ENCODE measurements around the gene DNAJC7.
A peak's percentile ranks its signal among the peaks of the same experiment; 100 is the strongest.
"Not testable (repeated sequence)": the region's sequence is repeated elsewhere in the genome, so short reads cannot be mapped to it uniquely, and the experiment has no call there.

Gene DNAJC7

GRCh38 chr17:42040818-42041217, 23.6 kb upstream of the DNAJC7 start:
- DNase-seq = no peak

DNA sequence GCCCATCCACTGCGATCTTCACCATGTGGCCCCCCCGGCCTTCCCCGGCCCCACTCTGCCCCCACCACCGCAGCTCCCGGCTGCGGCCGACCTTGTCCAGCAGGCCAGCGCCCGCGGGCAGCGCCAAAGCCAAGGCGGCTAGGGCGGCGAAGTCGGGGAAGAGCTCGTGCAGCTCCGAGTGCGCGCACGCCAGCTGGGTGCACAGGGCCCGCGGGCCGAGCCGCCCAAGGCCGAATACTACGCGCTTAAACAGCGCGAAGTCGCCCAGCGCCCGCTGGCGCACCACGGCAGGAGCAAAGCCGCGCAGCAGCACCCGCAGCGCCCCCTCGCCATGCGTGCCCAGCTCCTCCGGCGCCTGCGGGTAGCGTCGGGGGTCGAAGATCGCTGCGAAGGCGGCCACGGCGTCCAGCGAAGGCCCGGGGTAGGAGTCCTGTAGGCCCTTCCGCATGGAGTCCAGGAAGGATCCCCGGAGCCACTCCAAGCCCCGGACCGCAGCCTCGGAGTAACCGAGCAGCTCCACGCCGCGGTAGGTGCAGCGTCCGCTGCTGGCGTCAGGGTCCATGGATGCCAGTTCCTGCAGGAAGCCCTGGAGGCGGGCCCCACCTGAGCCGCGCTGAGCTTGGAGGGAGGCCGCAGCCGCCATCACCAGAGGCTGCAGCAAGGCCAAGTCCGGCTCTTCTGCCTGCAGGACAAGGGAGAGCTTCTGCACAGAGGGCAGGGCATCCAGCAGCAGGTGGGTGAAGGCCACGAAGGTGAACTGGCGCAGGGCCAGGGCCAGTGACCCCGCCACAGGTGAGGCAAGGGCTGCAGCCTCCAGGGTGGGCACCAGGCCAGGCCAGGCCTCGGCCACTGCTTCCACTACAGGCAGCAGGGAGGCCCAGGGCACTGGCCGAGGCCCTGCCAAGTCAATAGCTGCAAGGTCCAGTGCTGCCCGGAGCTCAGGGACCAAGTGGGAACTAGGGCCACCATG, 22.8 kb upstream of the DNAJC7 start:
- no peak for DNase-seq

DNA sequence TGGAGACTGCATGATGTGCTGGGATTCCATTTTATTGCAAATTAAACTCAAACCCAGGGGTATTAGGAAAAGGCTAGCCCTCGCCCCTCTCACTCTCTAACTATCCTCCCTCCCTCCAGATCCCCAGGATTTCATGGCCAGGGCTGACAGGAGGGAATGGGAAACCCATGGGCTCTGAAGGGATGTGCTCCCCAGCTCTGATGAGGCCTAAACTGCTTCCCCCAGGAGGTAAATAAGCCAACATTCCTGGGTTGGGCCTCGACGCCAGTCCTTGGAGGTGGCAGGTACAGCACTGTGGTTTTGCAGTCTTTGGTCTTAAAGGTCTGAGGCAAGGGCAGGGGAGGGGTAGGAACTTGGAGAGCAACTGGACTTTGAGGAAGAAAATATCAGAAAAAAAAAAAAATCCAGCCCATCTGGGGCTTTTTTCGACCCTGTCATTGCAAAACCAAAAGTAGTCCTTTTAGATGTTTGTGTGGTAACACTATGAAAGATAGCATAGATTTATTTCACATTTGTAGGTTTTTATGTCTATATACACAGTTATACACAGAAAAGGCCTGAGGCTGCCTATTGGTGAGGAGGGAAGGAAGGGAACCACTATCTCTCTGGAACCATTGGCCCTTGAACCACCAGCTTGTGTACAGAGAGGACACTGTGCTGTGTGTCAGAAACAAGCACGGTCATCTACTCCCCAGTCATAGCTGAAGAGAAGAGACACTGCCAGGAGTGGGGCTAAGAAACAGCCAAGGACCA, 21.2 kb upstream of the DNAJC7 start:
- DNase-seq = no peak

- peak; percentile 23 for DNase-seq
Measured at GRCh38 chr17:42034059-42034458, 16.8 kb upstream of the DNAJC7 start.

GRCh38 chr17:42031584-42031983, 14.3 kb upstream of the DNAJC7 start:
- DNase-seq = no peak

DNA sequence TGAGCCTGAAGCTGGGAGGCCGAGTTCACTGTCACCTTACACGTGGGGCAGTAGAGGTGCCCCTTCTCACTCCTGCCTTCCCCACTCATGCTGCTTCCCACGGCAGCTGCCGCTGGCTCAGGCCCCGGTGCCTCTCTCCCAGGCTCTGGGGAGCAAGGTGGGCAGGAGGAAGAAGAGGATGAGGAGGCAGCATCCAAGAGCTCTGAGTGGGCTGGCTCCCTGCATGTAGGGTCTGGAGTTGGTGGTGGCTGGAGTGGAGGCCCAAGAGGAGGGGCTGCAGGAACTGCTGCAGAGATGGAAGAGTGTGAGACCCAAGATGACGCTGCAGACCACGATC, 11.5 kb upstream of the DNAJC7 start:
- DNase-seq = no peak

GRCh38 chr17:42027961-42028790, 10.9 kb upstream of the DNAJC7 start:
- no peak for DNase-seq

DNA sequence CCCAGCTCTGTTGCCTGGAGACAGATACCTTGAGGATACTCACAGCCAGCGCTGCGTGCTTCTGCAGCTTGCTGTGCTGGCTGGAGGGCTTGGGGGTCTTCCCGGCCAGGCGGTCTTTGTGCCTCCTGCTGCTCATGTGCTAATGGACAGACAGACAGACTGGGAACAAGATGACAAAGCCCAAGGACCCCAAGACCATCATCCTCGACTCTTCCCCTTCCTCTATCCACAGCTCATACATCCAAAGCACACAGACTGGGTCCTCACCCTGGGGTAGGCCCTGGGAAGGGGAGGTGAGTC, 10.3 kb upstream of the DNAJC7 start:
- no peak for DNase-seq

DNA sequence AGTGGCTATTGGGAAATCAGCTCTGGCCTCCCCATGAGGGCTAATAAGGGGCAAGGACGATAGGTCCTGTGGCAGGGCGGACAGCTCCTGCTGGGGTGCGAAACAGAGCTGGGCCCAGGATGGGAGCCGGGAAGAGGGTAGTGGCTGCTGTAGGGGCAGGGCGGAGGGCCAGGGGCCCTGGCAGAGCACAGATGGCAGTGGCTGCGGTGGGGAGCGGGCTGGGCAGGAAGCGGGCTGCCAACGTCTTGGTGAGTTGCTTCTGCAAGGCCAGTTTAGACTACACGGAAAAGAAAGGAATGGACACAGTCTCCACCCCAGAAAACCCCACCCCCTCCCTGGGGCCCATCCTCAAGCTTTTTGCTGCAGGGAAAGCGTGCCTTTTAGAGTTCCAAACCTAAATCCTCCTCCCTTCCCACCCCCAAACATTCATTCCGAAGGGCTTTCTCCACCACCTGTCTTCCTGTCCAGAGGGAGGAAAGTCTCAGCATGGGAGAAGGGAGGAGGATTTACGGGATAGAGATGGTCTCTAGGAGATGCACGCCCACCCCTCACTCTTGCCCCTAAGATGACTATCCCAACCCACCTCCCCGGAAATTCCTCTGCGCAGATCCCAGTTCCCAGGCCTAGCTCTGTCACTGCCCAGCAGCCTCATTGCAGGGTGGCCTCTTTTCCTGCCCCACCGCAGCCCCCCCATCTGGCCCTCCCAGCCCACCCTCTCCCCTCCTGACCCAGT, 9.8 kb upstream of the DNAJC7 start:
- DNase-seq = no peak

- no peak for DNase-seq
Measured at GRCh38 chr17:42025936-42026335, 8.7 kb upstream of the DNAJC7 start.

GRCh38 chr17:42025191-42025579, 7.9 kb upstream of the DNAJC7 start:
- DNase-seq = no peak

DNA sequence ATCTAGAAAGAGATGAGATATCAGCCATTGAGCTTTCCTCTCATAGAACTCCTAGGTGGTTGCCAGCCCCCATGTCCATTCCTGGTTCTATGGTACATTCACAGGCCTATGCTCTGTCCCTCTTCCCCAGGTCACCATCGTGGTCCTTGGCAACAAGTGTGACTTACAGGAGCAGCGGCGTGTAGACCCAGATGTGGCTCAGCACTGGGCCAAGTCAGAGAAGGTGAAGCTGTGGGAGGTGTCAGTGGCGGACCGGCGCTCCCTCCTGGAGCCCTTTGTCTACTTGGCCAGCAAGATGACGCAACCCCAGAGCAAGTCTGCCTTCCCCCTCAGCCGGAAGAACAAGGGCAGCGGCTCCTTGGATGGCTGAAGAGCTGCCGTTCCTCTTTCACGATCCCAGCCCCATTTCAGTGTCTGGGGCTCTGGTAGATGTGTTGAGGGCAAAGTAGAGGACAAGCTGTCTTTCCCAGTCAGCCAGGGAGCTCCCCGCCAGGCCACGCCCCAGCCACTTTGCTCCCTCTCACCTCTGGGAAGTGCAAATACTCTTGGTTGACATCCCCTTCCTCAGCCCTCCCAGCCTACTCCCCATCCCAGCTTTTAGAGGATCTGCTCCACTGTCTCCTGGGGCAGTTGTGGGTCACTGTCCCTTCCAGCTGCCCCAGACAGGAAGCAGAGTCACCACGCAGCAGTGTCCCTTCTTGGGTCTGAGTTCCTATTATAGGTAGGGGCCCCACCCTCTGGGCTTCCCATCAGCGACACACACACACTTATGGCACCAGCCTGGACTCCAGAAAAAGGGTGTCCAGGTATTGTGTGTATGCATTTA, 6.5 kb upstream of the DNAJC7 start:
- no peak for DNase-seq

DNA sequence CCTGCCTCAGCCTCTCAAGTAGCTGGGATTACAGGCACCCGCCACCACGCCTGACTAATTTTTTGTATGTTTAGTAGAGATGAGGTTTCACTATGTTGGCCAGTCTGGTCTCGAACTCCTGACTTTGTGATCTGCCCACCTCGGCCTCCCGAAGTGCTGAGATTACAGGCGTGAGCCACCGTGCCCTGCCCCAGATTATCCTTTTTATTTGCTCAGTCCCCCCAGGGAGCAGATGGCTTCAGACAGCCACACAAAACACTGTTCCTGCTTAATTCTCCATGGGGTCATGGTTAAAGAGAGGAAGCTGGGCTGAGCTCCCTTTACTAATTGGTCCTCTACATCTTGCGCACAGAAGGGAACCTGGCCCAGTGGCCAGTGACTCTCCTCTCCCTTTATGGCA, 3.6 kb upstream of the DNAJC7 start:
- DNase-seq = not testable (repeated sequence)

GRCh38 chr17:42019509-42020404, 2.5 kb upstream of the DNAJC7 start, which contains the start of gene NKIRAS2:
TSS of gene NKIRAS2 (plus strand) at chr17:42020090. CDS start at chr17:42021578, 1,488 bp downstream.
- DNase-seq = peak; percentile 43

GRCh38 chr17:42018988-42019387, 1.7 kb upstream of the DNAJC7 start:
- DNase-seq = no peak

- DNase-seq = no peak
Measured at GRCh38 chr17:42018339-42018738, 1.1 kb upstream of the DNAJC7 start.

- no peak for DNase-seq
Measured at GRCh38 chr17:42017866-42018200, 594 bp upstream of the DNAJC7 start.

GRCh38 chr17:42016411-42016831, 818 bp downstream of the DNAJC7 start:
- DNase-seq = no peak

DNA sequence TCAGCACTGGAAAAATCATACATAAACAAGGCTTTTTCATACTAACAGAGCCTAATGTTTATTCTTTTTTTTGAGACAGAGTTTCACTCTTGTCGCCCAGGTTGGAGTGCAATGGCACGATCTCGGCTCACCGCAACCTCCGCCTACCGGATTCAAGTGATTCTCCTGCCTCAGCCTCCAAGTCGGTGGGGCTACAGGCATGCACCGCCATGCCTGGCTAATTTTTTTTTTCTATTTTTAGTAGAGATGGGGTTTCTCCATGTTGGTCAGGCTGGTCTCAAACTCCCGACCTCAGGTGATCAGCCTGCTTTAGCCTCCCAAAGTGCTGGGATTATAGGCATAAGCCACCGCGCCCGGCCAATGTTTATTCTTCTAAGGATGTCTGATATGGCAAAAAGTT, 3.5 kb downstream of the DNAJC7 start:
- DNase-seq = not testable (repeated sequence)

- DNase-seq = not testable (repeated sequence)
Measured at GRCh38 chr17:42012363-42012762, 4.9 kb downstream of the DNAJC7 start.
